ENCODE results near the gene RPL22. TPM values are rescaled to one million over a fixed set of nuclear protein-coding genes. Genes with fewer than 3 reads are reported as not detected.

Gene RPL22
- total and polyA plus RNA-seq, 2 of the 8 experiments (the other 6 are each of a cell fraction or from before 2014, with no cell fraction given) = 133 to 521 TPM

- 92% methylated on average over 3 of the region's 4 CpGs; no CpG with 5 or more reads in 1 of the 2 experiments for WGBS, 2 experiments (ENCODE audit: extremely low coverage in 1 of 2, insufficient coverage in 1 of 2, insufficient read length in 1 of 2, insufficient replicate concordance in 2 of 2, low coverage in 1 of 2, low lambda C conversion rate in 2 of 2, missing lambda C conversion rate in 1 of 2)
- H2BK5ac ChIP-seq (ENCODE audit: low read depth, low read length) = no peak overlapping the region
- H3K4me3 ChIP-seq (ENCODE audit: extremely low read depth in 1 of 4, insufficient read depth in 2 of 4, low read depth in 3 of 4, low read length in 4 of 4) = no peak overlapping the region
- POLR2A ChIA-PET (ENCODE audit: partially characterized antibody) = interaction anchor here (1.1 kb wide), 1 partner anchor 30 kb away, joined by 3 read pairs; no protein-coding TSS in a partner anchor
- H3K23me2 ChIP-seq (ENCODE audit: low read depth, low read length) = no peaks in the 10 kb centered on the region; the same call in 1 of the 2 replicates
- no peak overlapping the region for H4K5ac ChIP-seq (ENCODE audit: insufficient read length, low read depth, low read length)
- DNase-seq (ENCODE audit: low read depth in 1 of 2, low spot score in 2 of 2) = no peak
- no peak overlapping the region for H3K18ac ChIP-seq (ENCODE audit: extremely low read depth, low read length)
- no peak overlapping the region for H4K91ac ChIP-seq (replicated peaks; ENCODE audit: insufficient read length, low read length)
- H2BK20ac ChIP-seq (ENCODE audit: low read length) = no peak overlapping the region
- no peak overlapping the region for H2BK12ac ChIP-seq (ENCODE audit: low read depth, low read length)
- H3K23ac ChIP-seq (ENCODE audit: insufficient read length) = no peak overlapping the region
- no peak overlapping the region for H3K14ac ChIP-seq (ENCODE audit: insufficient read length)
- H3K79me1 ChIP-seq (ENCODE audit: low read depth, low read length) = no peaks in the 10 kb centered on the region
- H2AFZ ChIP-seq (ENCODE audit: low read length) = no peak overlapping the region
- no peak overlapping the region for H3K27ac ChIP-seq (ENCODE audit: low read depth, low read length)
- H3K9me3 ChIP-seq (ENCODE audit: insufficient read depth in 2 of 2, low read depth in 1 of 2, low read length in 1 of 2) = no peaks in the 10 kb centered on the region
- H3K36me3 ChIP-seq (ENCODE audit: control insufficient read depth in 2 of 4, insufficient read depth in 4 of 4, low read length in 3 of 4) = no peaks in the 10 kb centered on the region; a peak in 1 of 8 replicates
- no peaks in the 10 kb centered on the region for H3K79me2 ChIP-seq (ENCODE audit: control insufficient read depth in 1 of 2, insufficient read depth in 2 of 2, low read length in 2 of 2)
- H3K4ac ChIP-seq (replicated peaks; ENCODE audit: insufficient read length, low read depth, low read length) = no peak overlapping the region
- no peak for FAIRE-seq
- H3K4me1 ChIP-seq (replicated peaks in 1 of 4; ENCODE audit: control insufficient read depth in 3 of 4, insufficient read depth in 4 of 4, low read length in 3 of 4) = peaks cover 0 to 12% (median 2%) of the 10 kb centered on the region in 4 experiments; a peak in 2 of 7 replicates
- H2BK120ac ChIP-seq (replicated peaks; ENCODE audit: low read depth, low read length) = no peak overlapping the region
- H3K4me2 ChIP-seq (ENCODE audit: insufficient read depth in 1 of 2, low read depth in 2 of 2, low read length in 2 of 2) = no peak overlapping the region
- no peak overlapping the region for H3K56ac ChIP-seq (replicated peaks; ENCODE audit: insufficient read length, low read depth, low read length)
- CTCF ChIA-PET (ENCODE audit: partially characterized antibody) = interaction anchor here (1.4 to 1.8 kb wide), 2 partner anchors 8 to 10 kb away, joined by 3 to 7 read pairs; no protein-coding TSS in a partner anchor
- H3K27me3 ChIP-seq (replicated peaks in 1 of 4; ENCODE audit: control insufficient read depth in 3 of 4, extremely low read depth in 1 of 4, insufficient read depth in 3 of 4, low read length in 3 of 4) = peaks cover 2 to 14% (median 11%) of the 10 kb centered on the region in 4 experiments
- peaks cover 0 to 3% of the 10 kb centered on the region in 2 experiments for H4K20me1 ChIP-seq (replicated peaks in 1 of 2; ENCODE audit: control insufficient read depth in 1 of 2, insufficient read depth in 2 of 2, low read length in 2 of 2)
- H2BK15ac ChIP-seq (ENCODE audit: low read length) = no peak overlapping the region
- H4K8ac ChIP-seq (ENCODE audit: extremely low read depth, insufficient read depth, low read length) = no peak overlapping the region
- H2AK5ac ChIP-seq (ENCODE audit: low read depth, low read length) = no peak overlapping the region
- H3K9ac ChIP-seq (replicated peaks in 1 of 4; ENCODE audit: extremely low read depth in 1 of 4, low read depth in 3 of 4, low read length in 3 of 4) = no peak overlapping the region
- TF ChIP-seq BCL11A (IDR thresholded peaks at IDR 0.05; ENCODE audit: low read depth in 2 of 2, low read length in 2 of 2) (no peak), TAF1 (IDR thresholded peaks at IDR 0.05; ENCODE audit: low read depth, low read length) (no peak), CBX8 (IDR thresholded peaks at IDR 0.05; ENCODE audit: borderline replicate concordance, low read depth, low read length) (no peak), SIRT6 (IDR thresholded peaks at IDR 0.05; ENCODE audit: low read length) (no peak), HDAC6 (IDR thresholded peaks at IDR 0.05; ENCODE audit: low read depth, low read length) (no peak), TEAD4 (IDR thresholded peaks at IDR 0.05; ENCODE audit: low read depth, low read length) (no peak), EGR1 (IDR thresholded peaks at IDR 0.05; ENCODE audit: borderline replicate concordance, low read depth, low read length) (no peak), TAF7 (optimal IDR thresholded peaks at IDR 0.05; ENCODE audit: borderline replicate concordance, low read depth, low read length) (no peak), JUN (IDR thresholded peaks at IDR 0.05; ENCODE audit: low read depth, low read length) (no peak), TCF12 (IDR thresholded peaks at IDR 0.05; ENCODE audit: low read depth, low read length) (no peak), ATF3 (IDR thresholded peaks at IDR 0.05; ENCODE audit: insufficient read depth, low read depth, low read length) (no peak), KDM4A (IDR thresholded peaks at IDR 0.05; ENCODE audit: low read depth, low read length, severe bottlenecking) (no peak), SUZ12 (IDR thresholded peaks at IDR 0.05; ENCODE audit: low read length) (no peak), TBP (IDR thresholded peaks at IDR 0.05; ENCODE audit: low read depth, low read length) (no peak), CEBPB (IDR thresholded peaks at IDR 0.05; ENCODE audit: low read depth, low read length) (no peak)
These were observed 56.0 kb downstream of the RPL22 start for GRCh38 chr1:6143395-6143794.
